Cardiac fibroblast (primary cell): ENCODE data around the gene NEURL1B.
A peak's percentile ranks its signal among the peaks of the same experiment; 100 is the strongest.
"Not testable (repeated sequence)": the region's sequence is repeated elsewhere in the genome, so short reads cannot be mapped to it uniquely, and the experiment has no call there.

ENCODE experiments used
- DNase-seq, 2 donors: peaks; one replicate each; pipeline versions ENCODE4 v3.0.0 to v3.0.0-alpha.2; 2010; ENCODE audit warnings: low read depth in 2 of 2
- H3K4me3 ChIP-seq, 2 donors: replicated peaks in 1 of 2; 1 replicate in 1 of 2; 2 replicates in 1 of 2; pipeline ENCODE4 v1.5.1; 2011; ENCODE audit warnings: low read depth in 2 of 2, low read length in 2 of 2, mild to moderate bottlenecking in 2 of 2, moderate library complexity in 1 of 2
- TF ChIP-seq, protein P1 (sequence below): IDR thresholded peaks from one replicate; pipeline ENCODE4 v1.5.1; 2011; ENCODE audit warnings: low read depth, mild to moderate bottlenecking, low read length, inconsistent platforms

Gene NEURL1B

DNA sequence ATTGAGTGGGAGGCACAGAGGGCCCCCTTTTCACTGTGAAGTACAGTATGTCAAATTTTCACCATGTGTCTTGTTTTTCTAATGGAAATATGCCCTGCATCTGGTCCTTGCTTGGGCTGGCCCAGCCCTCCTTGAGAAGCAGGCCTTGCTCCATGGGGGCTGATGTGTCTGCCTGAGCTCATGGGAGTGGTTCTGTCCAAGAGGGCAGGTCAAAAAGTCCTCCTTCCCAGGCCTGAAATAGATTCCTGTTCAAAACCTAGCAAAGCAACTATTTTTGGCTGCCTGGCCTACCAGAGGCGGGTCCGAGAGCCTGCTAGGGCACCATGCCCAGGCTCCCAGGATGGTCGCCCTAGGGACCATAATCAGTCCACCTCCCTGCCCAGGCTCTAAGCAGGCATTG is 40.5 kb upstream of the NEURL1B start:
- TF ChIP-seq, protein P1, sequence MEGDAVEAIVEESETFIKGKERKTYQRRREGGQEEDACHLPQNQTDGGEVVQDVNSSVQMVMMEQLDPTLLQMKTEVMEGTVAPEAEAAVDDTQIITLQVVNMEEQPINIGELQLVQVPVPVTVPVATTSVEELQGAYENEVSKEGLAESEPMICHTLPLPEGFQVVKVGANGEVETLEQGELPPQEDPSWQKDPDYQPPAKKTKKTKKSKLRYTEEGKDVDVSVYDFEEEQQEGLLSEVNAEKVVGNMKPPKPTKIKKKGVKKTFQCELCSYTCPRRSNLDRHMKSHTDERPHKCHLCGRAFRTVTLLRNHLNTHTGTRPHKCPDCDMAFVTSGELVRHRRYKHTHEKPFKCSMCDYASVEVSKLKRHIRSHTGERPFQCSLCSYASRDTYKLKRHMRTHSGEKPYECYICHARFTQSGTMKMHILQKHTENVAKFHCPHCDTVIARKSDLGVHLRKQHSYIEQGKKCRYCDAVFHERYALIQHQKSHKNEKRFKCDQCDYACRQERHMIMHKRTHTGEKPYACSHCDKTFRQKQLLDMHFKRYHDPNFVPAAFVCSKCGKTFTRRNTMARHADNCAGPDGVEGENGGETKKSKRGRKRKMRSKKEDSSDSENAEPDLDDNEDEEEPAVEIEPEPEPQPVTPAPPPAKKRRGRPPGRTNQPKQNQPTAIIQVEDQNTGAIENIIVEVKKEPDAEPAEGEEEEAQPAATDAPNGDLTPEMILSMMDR, result no peak
- no peak overlapping the region for H3K4me3 ChIP-seq
- no peak for DNase-seq

DNA sequence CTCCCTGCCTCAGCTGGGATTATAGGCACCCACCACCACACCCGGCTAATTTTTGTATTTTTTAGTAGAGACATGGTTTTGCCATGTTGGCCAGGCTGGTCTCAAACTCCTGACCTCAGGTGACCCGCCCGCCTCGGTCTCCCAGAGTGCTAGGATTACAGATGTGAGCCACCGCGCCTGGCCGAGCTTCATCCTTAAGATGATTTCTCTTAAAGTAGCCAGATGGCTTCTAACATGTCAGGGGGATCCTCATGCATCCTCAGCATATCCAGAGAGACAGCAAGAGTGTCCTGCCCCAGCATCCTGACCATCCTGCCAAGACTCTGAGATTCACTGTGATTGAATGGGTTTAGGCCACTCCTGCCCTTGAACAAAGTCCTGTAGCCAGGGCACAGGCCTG is 39.5 kb upstream of the NEURL1B start:
- not testable (repeated sequence) for DNase-seq, H3K4me3 ChIP-seq

DNA sequence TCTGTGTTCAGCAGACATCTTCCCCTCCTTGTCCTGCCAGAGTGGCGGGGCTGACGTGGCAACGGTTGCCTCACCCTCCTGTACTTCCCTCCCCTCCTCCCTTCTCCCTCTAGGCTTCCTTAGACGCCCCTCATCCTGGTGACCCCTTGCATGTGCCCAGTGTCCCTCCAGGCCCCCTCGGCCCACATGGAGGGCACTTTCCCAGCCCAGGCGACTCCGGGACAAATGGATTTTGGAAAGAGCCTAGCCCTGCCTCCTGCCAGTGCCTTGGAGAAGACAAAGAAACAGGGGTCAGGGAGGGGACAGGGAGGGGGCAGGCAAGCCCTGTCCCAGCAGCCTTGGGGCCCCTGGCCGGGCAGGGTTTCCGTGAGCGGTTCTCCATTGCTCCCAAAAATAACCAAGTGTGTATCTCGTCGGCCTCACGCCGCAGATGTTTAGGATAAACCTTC is 38.3 kb upstream of the NEURL1B start:
- DNase-seq, result no peak
- H3K4me3 ChIP-seq, result no peak overlapping the region
- TF ChIP-seq, protein P1, result no peak

DNA sequence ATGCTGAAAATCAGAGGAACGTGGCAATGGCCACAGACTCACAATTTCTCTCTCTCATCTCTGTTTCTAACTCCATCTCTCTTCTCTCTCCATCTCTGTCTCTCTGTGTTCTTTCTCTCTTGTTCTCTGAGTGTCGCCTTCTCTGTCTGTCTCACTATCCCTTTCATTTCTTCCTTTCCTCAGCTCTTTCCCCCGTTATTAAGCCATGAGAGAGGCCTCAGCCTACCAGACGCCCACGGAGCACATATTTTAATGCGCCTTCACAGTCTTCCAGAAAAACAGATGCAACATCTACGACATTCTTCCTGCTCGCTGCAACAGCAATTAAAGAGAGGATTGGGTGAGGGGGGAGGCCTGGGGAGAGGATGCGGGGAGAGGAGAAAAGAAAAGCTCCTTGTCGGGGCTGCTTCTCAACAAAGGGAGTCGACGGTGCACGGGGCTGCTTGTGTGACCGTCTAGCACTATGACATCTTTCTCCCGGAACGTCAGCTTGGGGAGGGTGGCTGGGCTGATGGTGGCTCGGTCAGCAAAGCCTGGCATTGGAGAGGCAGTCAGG is 37.7 kb upstream of the NEURL1B start:
- peak; percentile 22 to 51 for DNase-seq
- H3K4me3 ChIP-seq, result no peak overlapping the region
- TF ChIP-seq, protein P1, result no peak

DNA sequence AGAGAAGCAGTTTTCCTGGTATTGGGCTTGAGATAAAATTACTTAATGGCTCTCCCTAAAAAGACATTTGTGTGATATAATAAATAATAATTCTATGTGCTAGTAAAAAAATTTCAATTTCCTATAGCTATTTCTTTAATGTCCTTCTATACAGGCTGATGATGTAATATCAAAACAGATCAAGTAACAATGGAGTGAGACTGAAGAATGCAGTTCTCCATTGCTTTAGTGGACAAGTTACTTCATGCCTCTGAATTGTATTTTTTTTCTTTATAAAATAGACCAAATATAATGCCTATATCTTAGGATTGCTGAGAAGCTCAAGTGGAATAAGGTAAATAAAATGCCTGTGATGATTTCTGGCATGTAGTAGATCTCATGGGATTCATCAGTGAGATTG is 35.6 kb upstream of the NEURL1B start:
- DNase-seq, result no peak
- TF ChIP-seq, protein P1, result no peak
- H3K4me3 ChIP-seq, result no peak overlapping the region

DNA sequence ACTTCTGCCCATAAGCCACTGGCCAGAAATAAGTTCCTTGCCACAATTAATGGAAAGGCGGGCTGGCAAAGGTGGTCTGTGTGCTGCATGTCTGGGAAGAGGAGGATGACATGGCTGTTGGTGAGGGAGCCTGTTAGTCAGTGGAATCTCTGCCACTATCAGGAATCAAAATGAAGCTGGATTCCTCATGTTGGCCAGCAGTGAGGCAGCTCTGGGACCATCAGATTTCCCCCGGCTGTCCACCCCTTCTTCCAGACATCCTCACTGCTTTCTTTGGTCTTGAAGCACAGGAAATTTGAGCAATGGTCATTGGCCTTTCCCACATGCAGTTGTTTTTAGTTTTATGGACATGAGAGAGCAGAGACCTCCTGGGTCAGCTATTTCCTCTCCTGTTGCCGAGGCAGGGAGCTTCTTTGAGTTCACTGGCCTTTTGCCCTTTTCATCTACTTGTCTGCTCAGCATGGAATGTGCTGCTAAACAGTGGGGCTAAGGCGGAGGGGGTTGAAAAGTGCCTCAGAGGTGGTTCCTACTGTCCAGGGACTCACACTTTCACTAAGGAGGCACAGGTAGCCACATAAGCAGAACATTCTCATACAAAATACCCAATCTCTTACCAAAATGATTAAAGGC is 34.8 kb upstream of the NEURL1B start:
- TF ChIP-seq, protein P1, result no peak
- DNase-seq, result peak in 1 of 2 donors; percentile 22
- H3K4me3 ChIP-seq, result no peak overlapping the region

DNA sequence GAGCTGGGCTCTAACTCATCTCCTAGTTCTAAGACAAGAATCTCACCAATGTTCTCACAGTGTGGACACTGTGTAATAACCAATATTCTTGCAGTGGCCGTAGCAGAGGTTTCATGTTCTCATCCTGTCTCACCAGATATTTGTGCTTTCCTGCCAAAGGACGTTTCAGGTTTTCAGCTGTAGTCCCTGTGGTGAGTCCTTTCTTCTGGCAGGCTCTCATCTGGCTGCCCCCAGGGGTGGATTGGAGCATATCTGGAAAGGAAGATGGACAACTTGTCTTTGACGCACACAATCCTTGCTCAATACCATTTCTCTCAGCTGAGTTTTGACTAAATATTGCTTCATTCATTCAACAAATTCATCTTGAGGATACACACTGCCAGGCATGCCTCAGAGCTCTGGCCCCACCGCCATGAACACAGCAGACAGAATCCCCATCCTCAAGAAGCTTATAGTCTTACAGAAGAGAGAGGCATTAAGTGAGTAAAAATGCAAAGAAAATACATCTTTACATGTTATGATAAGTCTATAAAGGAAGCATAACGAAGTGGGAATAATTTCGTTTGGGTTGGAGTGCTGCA is 33.8 kb upstream of the NEURL1B start:
- no peak overlapping the region for H3K4me3 ChIP-seq
- DNase-seq, result peak; percentile 77 to 85
- TF ChIP-seq, protein P1, result no peak
